HG03095 (cell line): Measurements from ENCODE around the gene AFG1L.
"Not testable (repeated sequence)": the region's sequence is repeated elsewhere in the genome, so short reads cannot be mapped to it uniquely, and the experiment has no call there.

Experiments used
- ATAC-seq: cut with Tn5 transposase; IDR thresholded peaks from one replicate; pipeline ENCODE4 v1.9.1; 2021; ENCODE audit warnings: moderate library complexity; ENCODE audit not compliant: unreplicated experiment

The AFG1L gene

GRCh38 chr6:108294727-108295625 is at the start of gene AFG1L:
TSS of gene AFG1L (plus strand) at chr6:108295054. CDS start at chr6:108295080, 26 bp downstream.
- ATAC-seq = peak; percentile 87

- not testable (repeated sequence) for ATAC-seq
These were observed 49.8 kb upstream of the AFG1L start for GRCh38 chr6:108245095-108245494.

- no peak for ATAC-seq
These were observed 46.8 kb upstream of the AFG1L start for GRCh38 chr6:108247965-108248536.

GRCh38 chr6:108250240-108250866 is 44.5 kb upstream of the AFG1L start:
- ATAC-seq = no peak

GRCh38 chr6:108251252-108251651 is 43.6 kb upstream of the AFG1L start:
- no peak for ATAC-seq

GRCh38 chr6:108252055-108252454 is 42.8 kb upstream of the AFG1L start:
- ATAC-seq = no peak

GRCh38 chr6:108253241-108253640 is 41.6 kb upstream of the AFG1L start:
- ATAC-seq = no peak

GRCh38 chr6:108254433-108255410 is 40.1 kb upstream of the AFG1L start:
- ATAC-seq = no peak

GRCh38 chr6:108260126-108260808 is 34.6 kb upstream of the AFG1L start:
- ATAC-seq = peak; percentile 10

GRCh38 chr6:108260809-108261569 is 33.9 kb upstream of the AFG1L start, which contains the start of gene SNX3:
TSS of gene SNX3 (minus strand) at chr6:108261040. CDS start at chr6:108260921, 119 bp downstream.
- ATAC-seq = peak; percentile 82

GRCh38 chr6:108263371-108263770 is 31.5 kb upstream of the AFG1L start:
- ATAC-seq = no peak

GRCh38 chr6:108268845-108269244 is 26.0 kb upstream of the AFG1L start:
- no peak for ATAC-seq

GRCh38 chr6:108269955-108270354 is 24.9 kb upstream of the AFG1L start:
- not testable (repeated sequence) for ATAC-seq

- no peak for ATAC-seq
These were observed 20.3 kb upstream of the AFG1L start for GRCh38 chr6:108274546-108274945.

GRCh38 chr6:108275976-108276375 is 18.9 kb upstream of the AFG1L start:
- no peak for ATAC-seq

- ATAC-seq = no peak
These were observed 17.6 kb upstream of the AFG1L start for GRCh38 chr6:108277295-108277694.

GRCh38 chr6:108277831-108278230 is 17.0 kb upstream of the AFG1L start:
- ATAC-seq = no peak

GRCh38 chr6:108285381-108285780 is 9.5 kb upstream of the AFG1L start:
- no peak for ATAC-seq

- no peak for ATAC-seq
These were observed 8.5 kb upstream of the AFG1L start for GRCh38 chr6:108286366-108286765.
